AG04449 (cell line): Measurements from ENCODE around the gene ARHGAP22.

Source experiments
- CTCF ChIA-PET: fragments of 350-600 bp; formaldehyde crosslinking; extraction: SDS; loops from one replicate; lab custom pipeline; 2021; ENCODE audit warnings: antibody characterized with exemption; lab: Yijun Ruan, JAX
- POLR2A ChIA-PET: fragments of 400-600, 350-600 bp; formaldehyde crosslinking; extraction: SDS; loops from one replicate; lab custom pipeline; 2020; ENCODE audit warnings: antibody characterized with exemption, inconsistent platforms; lab: Yijun Ruan, JAX
- DNase-seq: peaks from one replicate; pipeline ENCODE4 v3.0.0-alpha.2; 2010; ENCODE audit warnings: low read depth, low spot score
- H3K4me3 ChIP-seq: 2 replicates; pipeline ENCODE4 v1.5.1; 2011; ENCODE audit warnings: low read depth, mild to moderate bottlenecking, control low read depth, low read length
- CTCF ChIP-seq: IDR thresholded peaks from one replicate; pipeline ENCODE4 v1.5.1; 2011; ENCODE audit warnings: mild to moderate bottlenecking, moderate library complexity, low read length, control low read depth, inconsistent platforms; ENCODE audit not compliant: insufficient read depth; ENCODE audit errors: missing control alignments

Gene ARHGAP22

GRCh38 chr10:48526846-48527505 lies 77.9 kb downstream of the ARHGAP22 start:
- 0 out of 2 replicates have a peak overlapping the region, but pooled peaks have one; percentile 33 for H3K4me3 ChIP-seq
- ChIA-PET POLR2A (no interaction called here), CTCF (interaction anchor here (2.6 to 6.8 kb wide), 2 partner anchors 13 to 130 kb away, joined by 12 to 107 read pairs; no protein-coding TSS in a partner anchor)
- TF ChIP-seq CTCF = no peak
- DNase-seq = no peak

- peak overlapping the region; percentile 33 for H3K4me3 ChIP-seq
- no peak for TF ChIP-seq CTCF
- ChIA-PET CTCF (interaction anchor here (2.6 to 6.8 kb wide), 2 partner anchors 13 to 131 kb away, joined by 12 to 107 read pairs; no protein-coding TSS in a partner anchor), POLR2A (no interaction called here)
- peak; percentile 91 for DNase-seq
Measured at GRCh38 chr10:48526011-48526821, 78.7 kb downstream of the ARHGAP22 start.

- TF ChIP-seq CTCF = no peak
- ChIA-PET POLR2A (interaction anchor here (1.3 kb wide), 1 partner anchor 131 kb away, joined by 3 read pairs; no protein-coding TSS in a partner anchor), CTCF (interaction anchor here (0.6 to 6.8 kb wide), 30 partner anchors 9 to 162 kb away, joined by 3 to 107 read pairs (median 4); no protein-coding TSS in a partner anchor)
- no peak for DNase-seq
- H3K4me3 ChIP-seq = no peak overlapping the region
Measured at GRCh38 chr10:48525113-48525512, 79.8 kb downstream of the ARHGAP22 start.

GRCh38 chr10:48523820-48524758 lies 80.8 kb downstream of the ARHGAP22 start:
- no peak for DNase-seq
- H3K4me3 ChIP-seq = peak overlapping the region; percentile 57
- peak; percentile 48 for TF ChIP-seq CTCF
- POLR2A ChIA-PET = interaction anchor here (1.3 kb wide), 1 partner anchor 132 kb away, joined by 3 read pairs; no protein-coding TSS in a partner anchor
- CTCF ChIA-PET = interaction anchor here (0.6 to 6.8 kb wide), 34 partner anchors 8 to 161 kb away, joined by 3 to 107 read pairs (median 4); no protein-coding TSS in a partner anchor

- ChIA-PET POLR2A (interaction anchor here (0.6 kb wide), 1 partner anchor 9 kb away, joined by 3 read pairs; no protein-coding TSS in a partner anchor), CTCF (interaction anchor here (0.6 to 6.8 kb wide), 17 partner anchors 7 to 160 kb away, joined by 3 to 107 read pairs (median 5); no protein-coding TSS in a partner anchor)
- peak overlapping the region; percentile 57 for H3K4me3 ChIP-seq
- peak; percentile 3 for TF ChIP-seq CTCF
- peak; percentile 74 for DNase-seq
Measured at GRCh38 chr10:48523212-48523819, 81.6 kb downstream of the ARHGAP22 start.
